ENCODE results near the gene LRRC56.
A peak's percentile ranks its signal among the peaks of the same experiment; 100 is the strongest.

LRRC56 gene

GRCh38 chr11:497565-498296, 39.6 kb upstream of the LRRC56 start:
- Mint-ChIP-seq H3K27ac (no peak overlapping the region), H3K4me3 (no peak overlapping the region), H3K27me3 (no peaks in the 10 kb centered on the region), H3K9me3 (no peaks in the 10 kb centered on the region), H3K36me3 (peaks cover 40% of the 10 kb centered on the region), H3K4me1 (peaks cover 8% of the 10 kb centered on the region)
- CTCF ChIA-PET = interaction anchor here (1.0 kb wide), 1 partner anchor 47 kb away, joined by 3 read pairs; no protein-coding TSS in a partner anchor
- no peak for DNase-seq

- no peak for DNase-seq
- H3K36me3 Mint-ChIP-seq = peaks cover 40% of the 10 kb centered on the region
- no peaks in the 10 kb centered on the region for H3K27me3 Mint-ChIP-seq
- CTCF ChIA-PET = interaction anchor here (1.0 kb wide), 1 partner anchor 47 kb away, joined by 3 read pairs; no protein-coding TSS in a partner anchor
- H3K27ac Mint-ChIP-seq = no peak overlapping the region
- no peaks in the 10 kb centered on the region for H3K9me3 Mint-ChIP-seq
- no peak overlapping the region for H3K4me3 Mint-ChIP-seq
- H3K4me1 Mint-ChIP-seq = peaks cover 11% of the 10 kb centered on the region
Measured at GRCh38 chr11:498297-499181, 38.8 kb upstream of the LRRC56 start.

- DNase-seq = no peak
- H3K27ac Mint-ChIP-seq = no peak overlapping the region
- peaks cover 14% of the 10 kb centered on the region for H3K4me1 Mint-ChIP-seq
- H3K9me3 Mint-ChIP-seq = no peaks in the 10 kb centered on the region
- H3K4me3 Mint-ChIP-seq = no peak overlapping the region
- H3K27me3 Mint-ChIP-seq = no peaks in the 10 kb centered on the region
- peaks cover 40% of the 10 kb centered on the region for H3K36me3 Mint-ChIP-seq
- CTCF ChIA-PET = interaction anchor here (0.8 kb wide), 1 partner anchor 23 kb away, joined by 3 read pairs; no protein-coding TSS in a partner anchor
Measured at GRCh38 chr11:499201-500076, 37.9 kb upstream of the LRRC56 start.

- peaks cover 34% of the 10 kb centered on the region for H3K36me3 Mint-ChIP-seq
- no peaks in the 10 kb centered on the region for H3K9me3 Mint-ChIP-seq
- no peak overlapping the region for H3K4me3 Mint-ChIP-seq
- CTCF ChIA-PET = interaction anchor here (1.0 kb wide), 1 partner anchor 18 kb away, joined by 3 read pairs; no protein-coding TSS in a partner anchor
- H3K27me3 Mint-ChIP-seq = no peaks in the 10 kb centered on the region
- H3K27ac Mint-ChIP-seq = peak overlapping the region; percentile 49
- H3K4me1 Mint-ChIP-seq = peaks cover 29% of the 10 kb centered on the region
- DNase-seq = no peak
Measured at GRCh38 chr11:501001-501682, 36.2 kb upstream of the LRRC56 start.

GRCh38 chr11:501683-502287, 35.5 kb upstream of the LRRC56 start:
- peaks cover 30% of the 10 kb centered on the region for H3K4me1 Mint-ChIP-seq
- CTCF ChIA-PET = interaction anchor here (1.0 kb wide), 1 partner anchor 17 kb away, joined by 3 read pairs; no protein-coding TSS in a partner anchor
- peaks cover 4% of the 10 kb centered on the region for H3K27me3 Mint-ChIP-seq
- no peaks in the 10 kb centered on the region for H3K9me3 Mint-ChIP-seq
- no peak for DNase-seq
- no peak overlapping the region for H3K27ac Mint-ChIP-seq
- peaks cover 36% of the 10 kb centered on the region for H3K36me3 Mint-ChIP-seq
- H3K4me3 Mint-ChIP-seq = no peak overlapping the region

GRCh38 chr11:502288-503178, 34.8 kb upstream of the LRRC56 start:
- H3K4me3 Mint-ChIP-seq = no peak overlapping the region
- peaks cover 4% of the 10 kb centered on the region for H3K27me3 Mint-ChIP-seq
- no peaks in the 10 kb centered on the region for H3K9me3 Mint-ChIP-seq
- H3K27ac Mint-ChIP-seq = no peak overlapping the region
- peaks cover 29% of the 10 kb centered on the region for H3K36me3 Mint-ChIP-seq
- CTCF ChIA-PET = interaction anchor here (0.6 kb wide), 1 partner anchor 53 kb away, joined by 3 read pairs; no protein-coding TSS in a partner anchor
- DNase-seq = no peak
- peaks cover 25% of the 10 kb centered on the region for H3K4me1 Mint-ChIP-seq

- Mint-ChIP-seq H3K27ac (no peak overlapping the region), H3K27me3 (peaks cover 4% of the 10 kb centered on the region), H3K36me3 (peaks cover 24% of the 10 kb centered on the region), H3K9me3 (no peaks in the 10 kb centered on the region), H3K4me3 (no peak overlapping the region), H3K4me1 (peaks cover 30% of the 10 kb centered on the region)
- CTCF ChIA-PET = no interaction called here
- DNase-seq = no peak
Measured at GRCh38 chr11:503179-503981, 33.9 kb upstream of the LRRC56 start.

- peak overlapping the region; percentile 59 for H3K4me3 Mint-ChIP-seq
- H3K4me1 Mint-ChIP-seq = peaks cover 30% of the 10 kb centered on the region
- peaks cover 4% of the 10 kb centered on the region for H3K27me3 Mint-ChIP-seq
- peak; percentile 36 for DNase-seq
- peaks cover 21% of the 10 kb centered on the region for H3K36me3 Mint-ChIP-seq
- no peaks in the 10 kb centered on the region for H3K9me3 Mint-ChIP-seq
- CTCF ChIA-PET = interaction anchor here (1.6 kb wide), 1 partner anchor 13 kb away, joined by 4 read pairs; no protein-coding TSS in a partner anchor
- H3K27ac Mint-ChIP-seq = peak overlapping the region; percentile 76
Measured at GRCh38 chr11:504053-504993, 33.0 kb upstream of the LRRC56 start.

- H3K4me3 Mint-ChIP-seq = peak overlapping the region; percentile 96
- no peak for DNase-seq
- peaks cover 4% of the 10 kb centered on the region for H3K27me3 Mint-ChIP-seq
- peak overlapping the region; percentile 100 for H3K27ac Mint-ChIP-seq
- H3K9me3 Mint-ChIP-seq = no peaks in the 10 kb centered on the region
- peaks cover 33% of the 10 kb centered on the region for H3K4me1 Mint-ChIP-seq
- CTCF ChIA-PET = interaction anchor here (1.6 kb wide), 1 partner anchor 13 kb away, joined by 4 read pairs; no protein-coding TSS in a partner anchor
- H3K36me3 Mint-ChIP-seq = peaks cover 23% of the 10 kb centered on the region
Measured at GRCh38 chr11:504994-505344, 32.4 kb upstream of the LRRC56 start.

GRCh38 chr11:506238-506994, 30.9 kb upstream of the LRRC56 start:
- Mint-ChIP-seq H3K9me3 (no peaks in the 10 kb centered on the region), H3K36me3 (peaks cover 14% of the 10 kb centered on the region), H3K4me3 (peak overlapping the region; percentile 96), H3K27ac (peak overlapping the region; percentile 100), H3K4me1 (peaks cover 33% of the 10 kb centered on the region), H3K27me3 (peaks cover 4% of the 10 kb centered on the region)
- CTCF ChIA-PET = interaction anchor here (1.4 kb wide), 1 partner anchor 13 kb away, joined by 3 read pairs; no protein-coding TSS in a partner anchor
- peak; percentile 98 for DNase-seq

Data from activated naive CD4-positive, alpha-beta T cell treated with anti-CD3 and anti-CD28 coated beads, Interleukin-2, amount 10 ng/mL, durations not matched to agents 7 days and 5 days (primary cell).